H9 (cell line): ENCODE data around the gene GALNT10. TPM values are rescaled to one million over a fixed set of nuclear protein-coding genes. Genes with fewer than 3 reads are reported as not detected.

ENCODE experiments used
- DNase-seq: peaks from one replicate; pipeline ENCODE4 v3.0.0-alpha.2; 2017
- H2AFZ ChIP-seq: one replicate; pipeline ENCODE4 v1.6.1; 2013; ENCODE audit warnings: mild to moderate bottlenecking, low read length, control low read depth, moderate library complexity
- H2AK5ac ChIP-seq: 2 replicates; pipeline ENCODE4 v1.6.1; 2013; ENCODE audit warnings: low read length, control low read depth, mixed read lengths; ENCODE audit not compliant: insufficient read length
- H2BK120ac ChIP-seq: one replicate; pipeline ENCODE4 v1.6.1; 2013; ENCODE audit warnings: low read depth, mild to moderate bottlenecking, low read length, control low read depth, inconsistent platforms; ENCODE audit not compliant: poor library complexity, severe bottlenecking
- H2BK12ac ChIP-seq: 2 replicates; pipeline ENCODE4 v1.6.1; 2013; ENCODE audit warnings: low read length, control low read depth, mixed read lengths, low read depth; ENCODE audit not compliant: insufficient read length
- H2BK15ac ChIP-seq: 2 replicates; pipeline ENCODE4 v1.6.1; 2013; ENCODE audit warnings: low read depth, low read length, control low read depth
- H2BK20ac ChIP-seq: one replicate; pipeline ENCODE4 v1.6.1; 2013; ENCODE audit warnings: low read depth, mild to moderate bottlenecking, low read length, control low read depth, inconsistent platforms; ENCODE audit not compliant: poor library complexity, severe bottlenecking
- H2BK5ac ChIP-seq: 2 replicates; pipeline ENCODE4 v1.6.1; 2013; ENCODE audit warnings: low read length, control low read depth, mixed read lengths; ENCODE audit not compliant: insufficient read length
- H3K14ac ChIP-seq: 2 replicates; pipeline ENCODE4 v1.6.1; 2013; ENCODE audit warnings: low read length, control low read depth; ENCODE audit not compliant: insufficient read depth
- H3K18ac ChIP-seq: 2 replicates; pipeline ENCODE4 v1.6.1; 2013; ENCODE audit warnings: low read depth, mild to moderate bottlenecking, mixed read lengths, low read length, control low read depth; ENCODE audit not compliant: insufficient read length
- H3K23ac ChIP-seq: 2 replicates; pipeline ENCODE4 v1.6.1; 2013; ENCODE audit warnings: low read length, control low read depth, mixed read lengths, low read depth; ENCODE audit not compliant: insufficient read length
- H3K23me2 ChIP-seq: 2 replicates; pipeline ENCODE4 v1.6.1; 2013; ENCODE audit warnings: low read depth, mild to moderate bottlenecking, mixed read lengths, low read length, control low read depth; ENCODE audit not compliant: insufficient read length, poor library complexity, severe bottlenecking
- H3K27ac ChIP-seq: 2 replicates; pipeline ENCODE4 v1.5.1; 2013; ENCODE audit warnings: low read length, control low read depth, mixed read lengths, low read depth; ENCODE audit not compliant: insufficient read length
- H3K27me3 ChIP-seq: 2 replicates; pipeline ENCODE4 v1.6.1; 2013; ENCODE audit warnings: low read length, control low read depth, inconsistent platforms; ENCODE audit not compliant: insufficient read depth
- H3K4ac ChIP-seq: 2 replicates; pipeline ENCODE4 v1.6.1; 2013; ENCODE audit warnings: low read depth, mild to moderate bottlenecking, control low read depth, inconsistent platforms, low read length, moderate library complexity
- H3K4me1 ChIP-seq: 2 replicates; pipeline ENCODE4 v1.6.1; 2013; ENCODE audit warnings: low read length, control low read depth, inconsistent platforms; ENCODE audit not compliant: insufficient read depth
- H3K4me2 ChIP-seq: 2 replicates; pipeline ENCODE4 v1.6.1; 2013; ENCODE audit warnings: low read length, control low read depth, mixed read lengths; ENCODE audit not compliant: insufficient read length, insufficient read depth
- H3K56ac ChIP-seq: 2 replicates; pipeline ENCODE4 v1.6.1; 2013; ENCODE audit warnings: low read depth, mild to moderate bottlenecking, mixed read lengths, low read length, control low read depth; ENCODE audit not compliant: insufficient read length
- H3K79me1 ChIP-seq: 2 replicates; pipeline ENCODE4 v1.6.1; 2013; ENCODE audit warnings: low read depth, mild to moderate bottlenecking, moderate library complexity, low read length, control low read depth, inconsistent platforms; ENCODE audit not compliant: insufficient read depth, poor library complexity, severe bottlenecking
- H3K79me2 ChIP-seq: 2 replicates; pipeline ENCODE4 v1.6.1; 2013; ENCODE audit warnings: low read length, control low read depth, inconsistent platforms; ENCODE audit not compliant: insufficient read depth
- H3K9ac ChIP-seq: 2 replicates; pipeline ENCODE4 v1.6.1; 2013; ENCODE audit warnings: low read length, control low read depth, mixed read lengths; ENCODE audit not compliant: insufficient read length; ENCODE audit errors: extremely low read depth
- H3K9me3 ChIP-seq: one replicate; pipeline ENCODE4 v1.6.1; 2013; ENCODE audit warnings: low read depth, low read length, inconsistent platforms; ENCODE audit not compliant: control insufficient read depth
- H3T11ph ChIP-seq: one replicate; pipeline ENCODE4 v1.6.1; 2013; ENCODE audit warnings: mild to moderate bottlenecking, low read length, control low read depth, inconsistent platforms
- H4K20me1 ChIP-seq: one replicate; pipeline ENCODE4 v1.6.1; 2013; ENCODE audit not compliant: control insufficient read depth, insufficient read length, insufficient read depth
- H4K5ac ChIP-seq: 2 replicates; pipeline ENCODE4 v1.6.1; 2013; ENCODE audit warnings: low read depth, mild to moderate bottlenecking, mixed read lengths, low read length, control low read depth; ENCODE audit not compliant: insufficient read length
- H4K8ac ChIP-seq: replicated peaks from 2 replicates; pipeline ENCODE4 v1.6.1; 2013; ENCODE audit warnings: low read length, control low read depth, mixed read lengths, low read depth; ENCODE audit not compliant: insufficient read length
- H4K91ac ChIP-seq: 2 replicates; pipeline ENCODE4 v1.6.1; 2013; ENCODE audit warnings: low read depth, mild to moderate bottlenecking, moderate library complexity, mixed read lengths, low read length, control low read depth; ENCODE audit not compliant: insufficient read length
- H3K27ac Mint-ChIP-seq, 3 experiments: 2 replicates in 2 of 3; 3 replicates in 1 of 3; pipeline ENCODE4 v1.8.0; 2020 to 2021; ENCODE audit warnings: mixed read lengths in 3 of 3, mild to moderate bottlenecking in 1 of 3, moderate library complexity in 1 of 3
- H3K27me3 Mint-ChIP-seq: 2 replicates; pipeline ENCODE4 v1.8.0; 2021; ENCODE audit warnings: low read depth, mild to moderate bottlenecking, moderate library complexity, mixed read lengths
- H3K36me3 Mint-ChIP-seq, 3 experiments: 2 replicates in 2 of 3; 3 replicates in 1 of 3; pipeline ENCODE4 v1.8.0; 2020 to 2021; ENCODE audit warnings: low read depth in 3 of 3, mixed read lengths in 3 of 3; ENCODE audit not compliant: insufficient read depth in 1 of 3
- H3K4me1 Mint-ChIP-seq, 2 experiments: 2 replicates each; pipeline ENCODE4 v1.8.0; 2020; ENCODE audit warnings: mixed read lengths in 2 of 2
- H3K4me3 Mint-ChIP-seq, 2 experiments: 2 replicates in 1 of 2; 3 replicates in 1 of 2; pipeline ENCODE4 v1.8.0; 2020 to 2021; ENCODE audit warnings: mild to moderate bottlenecking in 2 of 2, mixed read lengths in 2 of 2, moderate library complexity in 1 of 2
- H3K9me3 Mint-ChIP-seq, 2 experiments: 2 replicates in 1 of 2; 3 replicates in 1 of 2; pipeline ENCODE4 v1.8.0; 2020; ENCODE audit warnings: mild to moderate bottlenecking in 2 of 2, mixed read lengths in 2 of 2, moderate library complexity in 1 of 2
- CTCF ChIP-seq: fragments of 200-600 bp; sonication (generic); conservative IDR thresholded peaks from 3 replicates; pipeline ENCODE4 v1.8.0; 2021; ENCODE audit warnings: antibody characterized with exemption, mild to moderate bottlenecking
- WGBS: extraction: QIAGEN DNeasy Blood & Tissue Kit; methylation state at CpG from one replicate; pipeline ENCODE4 v1.1.7; 2013; ENCODE audit warnings: missing lambda C conversion rate, low lambda C conversion rate, mixed read lengths; ENCODE audit not compliant: insufficient read length; ENCODE audit errors: extremely low coverage; 5-methylcytosine and 5-hydroxymethylcytosine counted together
- total RNA-seq: library from RNA; stranded (reverse); gene quantifications from 2 replicates; pipeline ENCODE4 v1.2.1, GENCODE V29; 2021

GALNT10 gene
- total RNA-seq, 1 experiment from 2014 or later, result 15.4 TPM

- Histone ChIP-seq H2BK12ac (no peak overlapping the region), H3K9ac (no peak overlapping the region), H3K23me2 (no peaks in the 10 kb centered on the region), H3K4me1 (peaks cover 7% of the 10 kb centered on the region; the same call in 1 of the 2 replicates), H2AFZ (no peak overlapping the region), H3K4ac (no peak overlapping the region), H3K14ac (no peak overlapping the region), H3K56ac (no peak overlapping the region), H3K79me1 (no peaks in the 10 kb centered on the region), H3K79me2 (no peaks in the 10 kb centered on the region), H3K27ac (no peak overlapping the region), H2BK20ac (no peak overlapping the region), H4K20me1 (no peaks in the 10 kb centered on the region), H4K8ac (no peak overlapping the region), H3K18ac (no peak overlapping the region), H4K5ac (no peak overlapping the region), H2BK15ac (no peak overlapping the region), H4K91ac (no peak overlapping the region), H3T11ph (no peak overlapping the region), H2BK120ac (no peak overlapping the region), H2BK5ac (no peak overlapping the region), H3K23ac (no peak overlapping the region), H3K4me2 (no peak overlapping the region), H2AK5ac (no peak overlapping the region), H3K9me3 (no peaks in the 10 kb centered on the region), H3K27me3 (no peaks in the 10 kb centered on the region)
- no peaks in the 10 kb centered on the region for H3K9me3 Mint-ChIP-seq
- no peak for DNase-seq
- TF ChIP-seq CTCF, result no peak
- WGBS, result no CpG with 5 or more reads among the region's 3 CpGs
- no peaks in the 10 kb centered on the region for H3K36me3 Mint-ChIP-seq
- H3K27ac Mint-ChIP-seq, result no peak overlapping the region
- H3K4me3 Mint-ChIP-seq, result no peak overlapping the region
- peaks cover 19 to 33% of the 10 kb centered on the region in 2 experiments for H3K4me1 Mint-ChIP-seq
- H3K27me3 Mint-ChIP-seq, result no peaks in the 10 kb centered on the region
These were observed 161.0 kb downstream of the GALNT10 start for GRCh38 chr5:154351566-154351965.
